ENCODE measurements around the gene YTHDF1. TPM values are rescaled to one million over a fixed set of nuclear protein-coding genes. Genes with fewer than 3 reads are reported as not detected.

YTHDF1 gene
- 31.4 and 31.8 TPM in 2 replicates for polyA plus RNA-seq (2011; rRNA removed)
- polyA plus RNA-seq (2012; cell fraction: cytosol; rRNA removed) = 20.9 and 23.8 TPM in 2 replicates
- polyA plus RNA-seq (2012; cell fraction: nucleus; rRNA removed) = 23.7 and 28.7 TPM in 2 replicates
- polyA plus RNA-seq (2017; fragmentation: RNase III; extraction: RNeasy Plus Mini Kit Qiagen cat#74134 plus additional on column Dnase treatment) = 33.4 to 37.9 TPM (median 37.8 TPM) in 3 replicates
- polyA minus RNA-seq (2011; rRNA and poly(A)+ RNA removed) = 27.1 and 30.7 TPM in 2 replicates

- Histone ChIP-seq H3K4me1 (peaks cover 46% of the 10 kb centered on the region), H3K9me3 (no peaks in the 10 kb centered on the region), H3K4me3 (peak within 1 kb of the TSS; percentile 95), H3K4me2 (peak within 1 kb of the TSS; percentile 92), H3K27ac (peak within 1 kb of the TSS; percentile 96 to 97)
- ATAC-seq (peak; percentile 82 to 88), FAIRE-seq (no peak), DNase-seq (ENCODE audit: low read depth in 1 of 2, low spot score in 1 of 2) (peak; percentile 95 to 96)
- POLR2A ChIA-PET = interaction anchor here (1.0 to 1.6 kb wide), 3 partner anchors 8 to 19 kb away, joined by 3 to 6 read pairs (median 4); partner anchors contain the start of gene BIRC7
- 17% methylated on average over 20 of the region's 96 CpGs for WGBS (ENCODE audit: missing lambda C conversion rate)
- CTCF ChIA-PET = interaction anchor here (1.1 to 7.8 kb wide), 9 partner anchors 7 to 393 kb away, joined by 3 to 69 read pairs (median 12); partner anchors contain the start of gene BIRC7
- TF ChIP-seq BHLHE40 (IDR thresholded peaks at IDR 0.05; ENCODE audit: low read depth, low read length) (peak; percentile 97), SMC3 (IDR thresholded peaks at IDR 0.05) (no peak), USF2 (IDR thresholded peaks at IDR 0.05) (peak; percentile 93), CBX2 (IDR thresholded peaks at IDR 0.05; ENCODE audit: borderline replicate concordance, low read depth) (no peak), BCL3 (IDR thresholded peaks at IDR 0.05) (peak; percentile 78; the same call in 2 of the 3 replicates), NFE2L2 (conservative IDR thresholded peaks at IDR 0.05; ENCODE audit: low read length) (no peak), RNF2 (IDR thresholded peaks at IDR 0.05; ENCODE audit: borderline replicate concordance, low read depth) (peak; percentile 36; the same call in 1 of the 2 replicates), MAZ (IDR thresholded peaks at IDR 0.05; ENCODE audit: borderline replicate concordance, low read depth, low read length) (no peak), CEBPB (IDR thresholded peaks at IDR 0.05) (no peak), E2F6 (IDR thresholded peaks at IDR 0.05; ENCODE audit: borderline replicate concordance, low read depth) (peak; percentile 92), KDM5A (IDR thresholded peaks at IDR 0.05) (no peak), FOSB (CRISPR knock-in tag; IDR thresholded peaks at IDR 0.05) (no peak), TFCP2L1 (CRISPR knock-in tag; IDR thresholded peaks at IDR 0.05) (0 out of 2 replicates have a peak, but pooled peaks have one; percentile 65), MYC (IDR thresholded peaks at IDR 0.05; ENCODE audit: borderline replicate concordance, low read length) (peak; percentile 75; the same call in 1 of the 2 replicates), PHF8 (IDR thresholded peaks at IDR 0.05; ENCODE audit: borderline replicate concordance, low read depth) (peak; percentile 76), MAX (IDR thresholded peaks at IDR 0.05) (peak; percentile 88), SREBF2 (IDR thresholded peaks at IDR 0.05) (no peak), POLR2A (IDR thresholded peaks at IDR 0.05; ENCODE audit: low read length) (peak; percentile 63), CBX8 (IDR thresholded peaks at IDR 0.05) (no peak), KDM1A (IDR thresholded peaks at IDR 0.05; ENCODE audit: low read depth) (no peak), NPAS2 (CRISPR knock-in tag; IDR thresholded peaks at IDR 0.05; ENCODE audit: borderline replicate concordance) (no peak), HOXA7 (CRISPR knock-in tag; IDR thresholded peaks at IDR 0.05) (no peak), JUN (IDR thresholded peaks at IDR 0.05) (peak in 1 of 2 experiments; percentile 83; a peak in 3 of 5 replicates), NR3C1 (IDR thresholded peaks at IDR 0.05) (no peak), POLR2AphosphoS2 (conservative IDR thresholded peaks at IDR 0.05; ENCODE audit: low read length) (no peak), MAFK (IDR thresholded peaks at IDR 0.05; ENCODE audit: partially characterized antibody) (no peak), REST (IDR thresholded peaks at IDR 0.05) (no peak), HEYL (CRISPR knock-in tag; IDR thresholded peaks at IDR 0.05) (no peak), PBX3 (IDR thresholded peaks at IDR 0.05) (no peak), CHD4 (IDR thresholded peaks at IDR 0.05; ENCODE audit: borderline replicate concordance) (no peak), FOXS1 (CRISPR knock-in tag; IDR thresholded peaks at IDR 0.05) (no peak)
Measured at GRCh38 chr20:63216041-63216848, at the start of gene YTHDF1. YTHDF1 (minus strand) TSS chr20:63216131; CDS start chr20:63215892, 239 bp downstream.
